GM18505 (cell line): ENCODE data around the gene C1orf35.
"Not testable (repeated sequence)": the region's sequence is repeated elsewhere in the genome, so short reads cannot be mapped to it uniquely, and the experiment has no call there.

Source experiments
- ATAC-seq: cut with Tn5 transposase; IDR thresholded peaks from one replicate; pipeline ENCODE4 v1.9.1; 2021; ENCODE audit not compliant: unreplicated experiment
- POLR2A ChIP-seq: IDR thresholded peaks from 4 replicates; pipeline ENCODE4 v1.6.1; 2011; ENCODE audit warnings: borderline replicate concordance; ENCODE audit not compliant: insufficient read depth, insufficient read length; ENCODE audit errors: extremely low read depth

Gene C1orf35

GRCh38 chr1:228139406-228139930 lies 36.3 kb upstream of the C1orf35 start:
- TF ChIP-seq POLR2A: no peak
- ATAC-seq: no peak

GRCh38 chr1:228136901-228137300 lies 33.8 kb upstream of the C1orf35 start:
- no peak for TF ChIP-seq POLR2A

GRCh38 chr1:228134591-228134990 lies 31.5 kb upstream of the C1orf35 start:
- TF ChIP-seq POLR2A: no peak
- no peak for ATAC-seq

More at GRCh38 chr1:228136901-228137300, 33.8 kb upstream of the C1orf35 start:
- ATAC-seq: no peak

GRCh38 chr1:228131766-228132165 lies 28.6 kb upstream of the C1orf35 start:
- ATAC-seq: no peak
- no peak for TF ChIP-seq POLR2A

- no peak for ATAC-seq
- no peak for TF ChIP-seq POLR2A
These were observed 22.1 kb upstream of the C1orf35 start for GRCh38 chr1:228125185-228125584.

GRCh38 chr1:228123505-228123904 lies 20.4 kb upstream of the C1orf35 start:
- no peak for ATAC-seq
- no peak for TF ChIP-seq POLR2A

GRCh38 chr1:228122921-228123441 lies 19.9 kb upstream of the C1orf35 start:
- TF ChIP-seq POLR2A: no peak
- no peak for ATAC-seq

GRCh38 chr1:228120857-228121489 lies 17.8 kb upstream of the C1orf35 start:
- ATAC-seq: no peak
- TF ChIP-seq POLR2A: no peak

- no peak for ATAC-seq
- no peak for TF ChIP-seq POLR2A
These were observed 17.2 kb upstream of the C1orf35 start for GRCh38 chr1:228120351-228120750.

GRCh38 chr1:228118040-228118439 lies 14.9 kb upstream of the C1orf35 start:
- no peak for TF ChIP-seq POLR2A
- no peak for ATAC-seq

- no peak for TF ChIP-seq POLR2A
- ATAC-seq: no peak
These were observed 14.2 kb upstream of the C1orf35 start for GRCh38 chr1:228117335-228117734.

- no peak for ATAC-seq
- TF ChIP-seq POLR2A: no peak
These were observed 11.7 kb upstream of the C1orf35 start for GRCh38 chr1:228114827-228115226.

- ATAC-seq: no peak
- TF ChIP-seq POLR2A: no peak
These were observed 9.5 kb upstream of the C1orf35 start for GRCh38 chr1:228112617-228113016.

GRCh38 chr1:228112167-228112566 lies 9.0 kb upstream of the C1orf35 start:
- no peak for TF ChIP-seq POLR2A
- ATAC-seq: no peak

- not testable (repeated sequence) for ATAC-seq
These were observed 8.2 kb upstream of the C1orf35 start for GRCh38 chr1:228111315-228111714.

GRCh38 chr1:228110556-228110955 lies 7.4 kb upstream of the C1orf35 start:
- TF ChIP-seq POLR2A: no peak
- ATAC-seq: no peak
